ENCODE results near the gene NTRK1.

The NTRK1 gene

GRCh38 chr1:156860628-156861423 lies at the start of gene NTRK1:
Gene NTRK1, plus strand, starts transcription at chr1:156860865. Its CDS starts 70 bp downstream, at chr1:156860935.
- peak in 1 of 2 donors; percentile 29 for DNase-seq (ENCODE audit: low read depth in 1 of 2, low spot score in 1 of 2)

DNA sequence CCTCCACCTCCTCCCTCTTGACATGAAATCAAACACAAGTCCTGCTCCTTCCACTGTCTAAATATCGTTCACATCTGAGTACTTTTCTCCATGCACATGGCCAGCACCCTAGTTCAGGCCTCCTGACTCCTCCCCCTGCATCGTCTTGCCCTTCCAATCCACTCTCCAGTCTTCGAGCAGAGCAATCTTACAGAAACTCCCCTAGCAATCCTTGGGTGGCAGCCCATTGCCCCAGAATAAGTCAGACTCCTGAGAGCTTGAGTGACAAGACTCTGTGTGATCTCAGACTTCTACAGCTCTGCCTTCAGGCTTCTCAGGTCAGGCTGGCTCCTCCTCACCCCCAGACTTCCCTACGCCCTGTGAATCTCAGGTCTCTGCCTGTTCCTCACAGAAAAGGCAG lies 49.5 kb upstream of the NTRK1 start:
- no peak for DNase-seq (ENCODE audit: low read depth in 1 of 2, low spot score in 1 of 2)

DNA sequence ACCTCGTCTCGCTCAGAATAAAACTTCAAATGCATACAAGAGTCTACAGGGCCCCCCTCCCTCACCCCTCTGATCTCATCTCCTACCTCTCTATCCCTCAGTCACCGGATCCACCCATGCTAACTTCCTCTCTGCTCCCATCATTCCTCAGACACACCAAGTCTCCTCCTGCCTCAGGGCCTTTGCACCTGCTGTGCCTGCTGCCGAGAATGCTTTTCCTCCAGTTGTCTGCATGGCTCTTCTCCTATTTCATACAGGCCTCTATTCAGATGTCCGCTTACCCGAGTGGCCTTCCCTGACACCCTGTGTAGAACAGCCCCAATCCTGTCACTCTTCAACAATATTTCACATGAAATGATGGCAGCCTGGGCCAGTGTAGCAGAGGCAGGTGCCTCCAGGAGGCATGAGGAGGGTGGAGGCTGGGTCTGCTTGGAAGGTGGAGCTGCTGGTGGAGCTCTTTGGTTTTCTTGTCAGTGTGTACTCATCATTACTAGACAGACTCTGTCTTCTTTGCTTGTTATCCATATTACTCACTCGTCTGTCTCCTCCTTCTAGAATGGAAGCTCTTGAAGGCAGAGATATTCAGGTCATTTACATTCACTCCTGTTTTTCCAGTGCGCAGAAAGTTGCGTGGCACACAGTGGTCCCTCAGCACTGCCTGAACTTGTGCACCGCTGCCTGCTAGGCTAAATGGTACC lies 48.2 kb upstream of the NTRK1 start:
- DNase-seq (ENCODE audit: low read depth in 1 of 2, low spot score in 1 of 2) = no peak

GRCh38 chr1:156813298-156813697 lies 47.4 kb upstream of the NTRK1 start:
- DNase-seq (ENCODE audit: low read depth in 1 of 2, low spot score in 1 of 2) = no peak

- peak; percentile 43 to 62 for DNase-seq (ENCODE audit: low read depth in 1 of 2, low spot score in 1 of 2)
Measured at GRCh38 chr1:156813750-156814570, 46.7 kb upstream of the NTRK1 start.

DNA sequence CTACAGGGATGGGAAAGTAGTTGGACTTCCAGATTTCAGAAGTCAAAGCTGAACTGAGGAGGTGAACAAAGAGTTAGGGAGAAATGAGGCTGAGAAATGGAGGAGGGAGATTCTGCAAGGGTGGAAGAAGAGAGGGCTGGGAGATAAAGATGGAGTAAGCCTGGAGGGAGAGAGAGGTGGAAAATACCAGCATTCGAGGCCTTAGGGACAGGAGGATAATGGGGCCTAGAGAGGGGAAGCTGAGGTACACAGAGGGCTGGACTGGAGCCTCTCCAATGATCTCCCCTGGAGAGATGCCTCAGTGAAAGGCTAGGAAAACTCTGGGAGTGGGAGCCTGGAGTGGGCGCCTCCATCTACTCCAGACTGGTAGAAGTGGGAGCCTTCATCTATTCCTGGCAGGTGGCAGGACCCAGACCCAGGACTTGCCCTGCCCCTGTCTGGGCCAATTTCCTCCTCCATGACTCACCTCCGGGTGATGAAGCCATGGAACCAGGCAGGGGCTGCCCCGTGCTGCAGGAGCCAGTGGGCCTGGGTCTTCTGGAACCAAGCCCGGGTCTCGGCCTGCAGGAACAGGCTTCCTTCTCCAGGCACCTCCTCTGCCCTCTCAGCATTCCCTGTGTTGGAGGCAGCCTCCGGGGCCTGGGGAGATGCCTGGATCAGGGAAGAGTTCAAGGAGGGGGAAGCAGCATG lies 45.9 kb upstream of the NTRK1 start:
- DNase-seq (ENCODE audit: low read depth in 1 of 2, low spot score in 1 of 2) = peak in 1 of 2 donors; percentile 28

DNA sequence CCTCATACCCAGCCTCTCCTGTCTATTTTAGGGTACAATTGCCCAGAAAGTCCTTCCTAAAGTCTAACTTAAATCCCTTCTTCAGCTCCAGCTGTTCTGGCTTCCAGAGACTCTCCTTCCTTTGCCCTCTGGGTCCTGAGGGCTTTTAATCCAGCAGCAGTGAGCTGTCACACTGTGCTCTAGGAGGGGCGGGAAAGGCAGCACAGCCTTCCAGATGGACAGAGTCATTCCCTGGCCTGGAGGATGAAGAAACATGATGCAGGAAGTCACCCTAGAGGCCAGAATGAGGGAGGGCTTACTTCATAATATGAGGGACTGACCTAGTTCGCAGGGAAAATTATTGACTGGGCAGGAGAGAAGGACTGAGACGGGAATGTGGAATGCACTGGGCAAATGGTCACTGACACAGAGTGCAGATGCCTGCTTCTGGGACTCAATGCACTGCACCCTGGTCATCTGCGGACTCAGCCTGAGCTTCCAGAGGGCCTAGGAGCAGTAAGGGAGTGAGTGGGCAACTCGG lies 45.3 kb upstream of the NTRK1 start:
- DNase-seq (ENCODE audit: low read depth in 1 of 2, low spot score in 1 of 2) = no peak

GRCh38 chr1:156815961-156816422 lies 44.7 kb upstream of the NTRK1 start:
- DNase-seq (ENCODE audit: low read depth in 1 of 2, low spot score in 1 of 2) = no peak

- peak; percentile 78 to 90 for DNase-seq (ENCODE audit: low read depth in 1 of 2, low spot score in 1 of 2)
Measured at GRCh38 chr1:156816561-156817328, 43.9 kb upstream of the NTRK1 start, which contains the start of gene SH2D2A. Gene SH2D2A, minus strand, starts transcription at chr1:156816848. Its CDS starts 140 bp downstream, at chr1:156816708.

DNA sequence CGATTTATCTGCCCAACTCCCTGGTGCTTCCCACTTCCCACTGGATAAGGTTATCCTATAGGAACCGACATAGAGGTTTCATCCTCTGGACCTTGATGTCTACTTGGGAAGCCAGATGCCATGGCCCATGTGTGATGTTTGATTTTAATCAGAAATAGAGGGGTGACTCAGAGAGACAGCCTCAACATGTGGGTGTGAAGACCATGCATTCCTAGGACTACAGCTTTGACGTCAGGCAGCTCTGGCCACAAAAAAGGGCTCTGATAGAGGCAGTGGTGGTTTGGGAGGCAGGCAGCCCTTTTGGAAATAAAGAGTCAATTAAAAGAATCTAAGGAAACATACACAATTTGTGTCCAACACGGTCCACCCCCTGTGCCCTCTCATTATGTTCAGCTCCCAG lies 38.9 kb upstream of the NTRK1 start:
- DNase-seq (ENCODE audit: low read depth in 1 of 2, low spot score in 1 of 2) = no peak

- no peak for DNase-seq (ENCODE audit: low read depth in 1 of 2, low spot score in 1 of 2)
Measured at GRCh38 chr1:156822680-156823079, 38.0 kb upstream of the NTRK1 start.

DNA sequence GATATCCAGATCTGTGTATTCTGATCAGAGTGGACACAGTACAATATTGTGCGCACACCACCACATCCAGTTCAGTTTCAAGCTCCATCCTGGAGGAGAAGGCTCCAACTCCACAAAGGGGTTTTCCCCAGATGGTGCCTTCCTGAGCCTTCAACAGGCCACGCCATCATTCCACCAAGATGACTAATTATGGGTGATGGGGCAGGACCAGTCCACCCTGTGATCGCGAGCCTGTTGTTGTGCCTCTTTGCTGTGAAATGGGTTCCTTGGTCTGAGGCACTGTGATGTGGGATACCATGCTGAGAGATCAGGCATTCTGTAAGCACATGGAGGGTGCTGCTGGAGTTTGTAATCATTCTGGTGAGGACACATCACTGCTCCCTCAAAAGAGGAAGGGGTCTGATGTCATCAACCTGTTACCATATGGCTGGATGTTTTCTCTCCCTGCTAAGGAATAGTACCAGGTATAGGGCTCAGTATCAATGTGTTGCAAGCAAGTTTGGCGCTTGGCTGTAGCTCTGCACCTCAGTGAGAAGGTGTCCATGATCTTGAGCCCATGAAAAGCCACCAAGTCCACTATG lies 37.4 kb upstream of the NTRK1 start:
- no peak for DNase-seq (ENCODE audit: low read depth in 1 of 2, low spot score in 1 of 2)

DNA sequence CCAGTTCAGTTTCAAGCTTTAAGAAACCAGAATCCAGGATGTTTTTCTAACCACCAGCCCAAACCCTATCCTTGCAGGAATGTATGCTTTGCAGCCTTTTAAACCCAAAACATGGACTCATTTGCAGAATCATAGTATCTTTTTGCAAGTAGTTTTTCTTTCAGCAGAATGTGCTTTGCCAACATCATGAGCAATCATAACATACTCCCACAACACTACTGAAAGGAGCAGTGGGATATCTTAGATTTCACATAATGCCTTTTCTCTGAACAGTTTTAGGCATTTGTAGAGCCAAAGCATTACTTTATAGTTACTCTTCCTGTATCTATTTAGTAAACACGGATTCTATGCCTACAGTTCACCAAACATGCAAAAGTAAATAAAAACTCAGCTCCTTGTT lies 34.0 kb upstream of the NTRK1 start:
- no peak for DNase-seq (ENCODE audit: low read depth in 1 of 2, low spot score in 1 of 2)

DNA sequence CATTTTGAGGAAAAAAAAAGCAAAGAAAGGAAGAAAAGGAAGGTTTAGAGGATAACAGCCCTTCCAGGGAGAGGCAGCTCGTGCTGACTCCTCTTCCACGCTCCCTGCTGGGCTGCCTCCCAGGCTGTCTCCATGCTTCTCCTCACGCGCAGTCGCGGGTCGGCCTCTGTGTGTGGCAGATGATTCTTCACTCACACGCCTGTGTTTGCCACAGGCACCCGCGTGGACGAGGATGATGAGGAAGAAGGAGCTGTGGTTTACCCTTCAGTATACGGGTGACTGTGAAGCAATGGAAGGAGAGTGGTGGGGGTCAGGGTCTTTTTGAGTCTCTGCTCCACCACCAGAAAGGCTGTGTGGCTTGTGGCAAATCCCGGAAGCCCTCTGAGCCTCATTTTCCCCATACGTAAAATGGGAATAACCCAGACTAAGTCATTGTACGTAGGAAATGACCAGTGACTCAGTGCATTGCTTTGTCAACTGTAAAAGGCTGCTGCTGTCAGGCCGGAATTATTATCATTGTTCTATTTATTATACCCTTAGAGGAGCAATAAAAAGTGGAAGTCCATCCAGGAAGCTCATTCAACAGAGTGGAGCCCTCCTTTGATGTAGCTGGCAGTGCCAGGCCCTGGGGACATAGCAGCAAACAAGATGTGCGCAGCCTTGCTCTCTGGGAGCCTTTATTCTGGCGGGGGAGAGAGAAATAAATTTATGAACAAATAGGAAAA lies 32.1 kb upstream of the NTRK1 start:
- no peak for DNase-seq (ENCODE audit: low read depth in 1 of 2, low spot score in 1 of 2)

GRCh38 chr1:156832434-156832833 lies 28.2 kb upstream of the NTRK1 start:
- DNase-seq (ENCODE audit: low read depth in 1 of 2, low spot score in 1 of 2) = no peak

DNA sequence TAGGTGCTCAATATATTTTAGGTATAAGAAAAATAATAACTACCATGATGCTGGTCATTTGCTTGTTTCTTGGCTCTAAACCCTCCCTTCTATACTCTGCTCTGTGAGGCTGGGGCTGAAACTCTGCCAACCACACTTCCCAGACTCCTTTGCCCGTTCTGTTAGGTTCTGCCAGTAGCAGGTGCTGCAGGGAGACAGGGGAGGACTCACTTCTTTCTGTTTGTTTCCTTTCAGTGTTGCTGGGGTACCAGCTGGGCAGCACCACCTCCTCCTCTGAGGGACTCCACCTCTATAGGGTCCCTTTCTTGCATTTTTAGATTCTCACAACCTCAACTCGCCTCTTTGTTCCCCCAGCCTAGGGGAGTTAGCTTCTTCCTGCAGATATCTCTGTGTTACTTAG lies 27.1 kb upstream of the NTRK1 start:
- no peak for DNase-seq (ENCODE audit: low read depth in 1 of 2, low spot score in 1 of 2)

- DNase-seq (ENCODE audit: low read depth in 1 of 2, low spot score in 1 of 2) = no peak
Measured at GRCh38 chr1:156834322-156834721, 26.3 kb upstream of the NTRK1 start.

DNA sequence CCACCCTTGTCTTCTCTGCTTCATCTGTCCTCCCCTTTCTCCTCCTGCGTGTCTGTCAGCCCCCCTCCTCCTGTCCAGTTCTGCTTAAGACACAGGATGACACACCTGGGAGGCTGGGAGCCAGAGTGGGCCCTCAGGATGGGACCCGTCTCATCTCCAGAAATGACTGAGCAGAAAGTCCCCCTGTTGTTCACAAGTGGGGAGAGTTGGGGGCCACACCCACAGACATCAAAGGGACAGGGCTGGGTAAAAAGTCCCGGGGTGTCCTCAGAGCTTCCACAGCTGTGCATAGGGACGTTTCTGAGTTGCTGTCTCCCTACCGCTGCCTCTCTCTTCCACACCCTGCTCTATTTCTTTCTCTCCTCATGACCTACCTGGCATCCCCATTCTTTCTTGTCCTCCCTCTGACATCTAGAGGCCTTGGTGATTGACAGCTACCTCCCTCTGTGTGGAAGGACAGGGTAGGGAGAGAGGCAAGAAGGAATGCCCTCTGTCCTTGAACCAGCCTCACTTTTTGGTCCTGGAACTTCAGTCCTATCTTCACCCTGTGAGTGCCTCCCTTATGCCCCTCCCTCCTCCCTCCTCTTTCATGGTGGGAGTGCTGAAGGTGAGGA lies 24.5 kb upstream of the NTRK1 start:
- no peak for DNase-seq (ENCODE audit: low read depth in 1 of 2, low spot score in 1 of 2)

Measured in stimulated activated CD4-positive, alpha-beta T cell treated with anti-CD3 and anti-CD28 coated beads, Interleukin-15, amount 100 ng/mL, for 1 hour (primary cell).